HepG2 (cell line): ENCODE data around the gene DYRK2. TPM values are rescaled to one million over a fixed set of nuclear protein-coding genes. Genes with fewer than 3 reads are reported as not detected.

Source experiments
- AHR ChIP-seq: IDR thresholded peaks from 2 replicates; pipeline ENCODE4 v1.6.1; 2018; ENCODE audit warnings: missing genetic modification reagents, missing compliant biosample characterization
- CBX1 ChIP-seq: IDR thresholded peaks from one replicate; pipeline ENCODE4 v1.6.1; 2016; ENCODE audit warnings: antibody characterized with exemption, low read depth
- CTCF ChIP-seq: sonication (generic); formaldehyde crosslinking; IDR thresholded peaks from 2 replicates; pipeline ENCODE4 v1.5.0; 2020; ENCODE audit warnings: mild to moderate bottlenecking, missing genetic modification reagents, moderate library complexity
- ELK4 ChIP-seq: sonication (generic); formaldehyde crosslinking; IDR thresholded peaks from 2 replicates; pipeline ENCODE4 v1.9.0; 2021; ENCODE audit warnings: missing genetic modification reagents, borderline replicate concordance
- ETV5 ChIP-seq: IDR thresholded peaks from 2 replicates; pipeline ENCODE4 v1.6.1; 2018; ENCODE audit warnings: missing biosample characterization, missing genetic modification reagents, inconsistent platforms, borderline replicate concordance
- KLF9 ChIP-seq: IDR thresholded peaks from 2 replicates; pipeline ENCODE4 v1.6.1; 2016; ENCODE audit warnings: low read depth
- MED13 ChIP-seq: sonication (generic); formaldehyde crosslinking; IDR thresholded peaks from 2 replicates; pipeline ENCODE4 v1.5.0; 2020; ENCODE audit warnings: missing genetic modification reagents
- MXI1 ChIP-seq: IDR thresholded peaks from 3 replicates; pipeline ENCODE4 v1.6.1; 2012; ENCODE audit warnings: low read depth, low read length, inconsistent platforms, borderline replicate concordance
- NFE2L1 ChIP-seq: sonication (generic); formaldehyde crosslinking; IDR thresholded peaks from 2 replicates; pipeline ENCODE4 v1.4.0; 2020; ENCODE audit warnings: missing genetic modification reagents, mild to moderate bottlenecking, borderline replicate concordance
- POLR2G ChIP-seq: fragments of 200-400 bp; formaldehyde crosslinking; IDR thresholded peaks from 2 replicates; pipeline ENCODE4 v1.6.1; 2018; ENCODE audit warnings: mild to moderate bottlenecking, low read depth, low read length, moderate library complexity
- RARA ChIP-seq: IDR thresholded peaks from 2 replicates; pipeline ENCODE4 v1.6.1; 2016; ENCODE audit warnings: missing genetic modification reagents, missing compliant biosample characterization
- RFX3 ChIP-seq: IDR thresholded peaks from 2 replicates; pipeline ENCODE4 v1.6.1; 2016; ENCODE audit warnings: missing biosample characterization, missing genetic modification reagents
- SIN3A ChIP-seq: IDR thresholded peaks from 2 replicates; pipeline ENCODE4 v1.6.1; 2011; ENCODE audit warnings: low read depth, mild to moderate bottlenecking, control low read depth, low read length, borderline replicate concordance
- TRAFD1 ChIP-seq: sonication (generic); formaldehyde crosslinking; IDR thresholded peaks from 2 replicates; pipeline ENCODE4 v1.5.1; 2020; ENCODE audit warnings: missing genetic modification reagents, mild to moderate bottlenecking, borderline replicate concordance
- ZNF460 ChIP-seq: sonication (generic); formaldehyde crosslinking; IDR thresholded peaks from 2 replicates; pipeline ENCODE4 v1.5.1; 2020; ENCODE audit warnings: missing genetic modification reagents, mild to moderate bottlenecking, borderline replicate concordance
- ZNF549 ChIP-seq: sonication (generic); formaldehyde crosslinking; IDR thresholded peaks from 2 replicates; pipeline ENCODE4 v1.5.0; 2020; ENCODE audit warnings: missing genetic modification reagents
- ZNF563 ChIP-seq: sonication (generic); formaldehyde crosslinking; IDR thresholded peaks from 2 replicates; pipeline ENCODE4 v1.8.0; 2022; ENCODE audit warnings: mild to moderate bottlenecking, moderate library complexity, missing genetic modification reagents
- ZNF570 ChIP-seq: sonication (generic); formaldehyde crosslinking; IDR thresholded peaks from 2 replicates; pipeline ENCODE4 v1.4.0; 2020; ENCODE audit warnings: mild to moderate bottlenecking, missing genetic modification reagents, borderline replicate concordance
- ZNF577 ChIP-seq: sonication (generic); formaldehyde crosslinking; IDR thresholded peaks from 2 replicates; pipeline ENCODE4 v1.4.0; 2020; ENCODE audit warnings: mild to moderate bottlenecking, low read depth, missing genetic modification reagents, borderline replicate concordance
- ZNF672 ChIP-seq: sonication (generic); formaldehyde crosslinking; IDR thresholded peaks from 2 replicates; pipeline ENCODE4 v1.8.1; 2022; ENCODE audit warnings: missing genetic modification reagents
- ZZZ3 ChIP-seq: sonication (generic); formaldehyde crosslinking; IDR thresholded peaks from 2 replicates; pipeline ENCODE4 v1.4.0; 2020; ENCODE audit warnings: missing genetic modification reagents, mild to moderate bottlenecking, borderline replicate concordance
- polyA plus RNA-seq, 8 experiments: library from polyadenylated mRNA; depleted of rRNA in 3 of 8; stranded (reverse) in 7 of 8; unstranded in 1 of 8; fragments of >200 nt; fragmentation: Illumina TruSeq in 4 of 8; extraction: Trizol in 4 of 8; gene quantifications; 2 replicates each; pipeline versions ENCODE4 v1.2.1 to v1.2.3, GENCODE V29; 2011 to 2016; ENCODE audit warnings: low read depth in 4 of 8, missing spikeins in 1 of 8, mixed read lengths in 1 of 8; ENCODE audit not compliant: insufficient read depth in 1 of 8
- total RNA-seq, 5 experiments: library from RNA; depleted of rRNA; stranded (reverse); fragments of >200 nt; fragmentation: Illumina TruSeq; extraction: Trizol; gene quantifications; 2 replicates each; pipeline ENCODE4 v1.2.3, GENCODE V29; 2016; ENCODE audit warnings: low read depth in 1 of 5
- TF ChIP-seq, protein P1 (sequence below): sonication (generic); formaldehyde crosslinking; IDR thresholded peaks from 2 replicates; pipeline ENCODE4 v1.5.1; 2020; ENCODE audit warnings: missing genetic modification reagents, mild to moderate bottlenecking, borderline replicate concordance
- TF ChIP-seq, protein P2 (sequence below): sonication (generic); formaldehyde crosslinking; IDR thresholded peaks from 2 replicates; pipeline ENCODE4 v1.8.0; 2022; ENCODE audit warnings: missing genetic modification reagents, mild to moderate bottlenecking, inconsistent platforms, borderline replicate concordance

Gene DYRK2
- total and polyA plus RNA-seq, 2 of the 13 experiments (the other 11 are each of a cell fraction or from before 2014, with no cell fraction given): 8.2 to 11.5 TPM

DNA sequence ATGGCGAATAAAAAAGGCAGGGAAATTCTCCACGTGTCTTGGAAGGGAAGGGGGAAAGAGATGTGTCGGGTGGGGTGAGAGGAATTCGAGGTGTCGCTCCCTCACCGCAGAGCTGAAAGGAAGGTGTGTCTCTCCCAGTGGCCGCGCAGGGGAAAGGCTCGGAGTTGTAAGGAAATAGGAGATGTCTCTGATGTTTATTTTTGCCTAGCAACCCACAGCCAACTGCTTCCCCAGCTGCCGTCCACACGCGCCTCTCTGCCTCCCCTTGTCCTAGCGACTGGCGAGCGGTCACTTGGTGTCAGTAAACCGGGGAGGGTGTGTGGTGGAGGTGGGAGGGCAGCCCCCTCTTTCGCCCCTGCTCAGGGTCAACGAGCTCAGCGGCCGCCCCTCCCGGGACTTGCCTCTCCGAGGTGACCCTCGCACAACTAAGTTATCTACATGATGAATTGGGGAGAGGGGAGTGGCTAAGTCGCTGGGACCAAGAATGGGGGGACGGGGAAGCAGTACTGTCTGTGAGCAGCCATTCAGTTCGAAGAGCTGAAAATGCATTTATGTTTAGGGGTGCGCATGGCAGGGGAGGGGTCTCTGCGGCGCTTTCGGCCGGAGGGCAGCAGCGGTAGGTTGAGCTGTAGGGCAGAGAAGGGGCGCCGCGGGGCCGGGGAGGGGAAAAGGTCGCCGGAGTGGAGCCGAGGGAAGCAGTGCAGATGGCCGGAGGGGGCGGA, 585 bp upstream of the DYRK2 start (continued):
- no peak for TF ChIP-seq RARA (CRISPR knock-in tag)
- no peak for TF ChIP-seq AHR (CRISPR knock-in tag)
- TF ChIP-seq TRAFD1: no peak
- no peak for TF ChIP-seq ZZZ3 (CRISPR knock-in tag)
- peak; percentile 86; the same call in 2 of the 3 replicates for TF ChIP-seq MXI1
- no peak for TF ChIP-seq KLF9 (CRISPR knock-in tag)
- TF ChIP-seq NFE2L1 (CRISPR knock-in tag): no peak
- TF ChIP-seq ZNF672 (CRISPR knock-in tag): no peak
- TF ChIP-seq CTCF: 0 out of 2 replicates have a peak, but pooled peaks have one; percentile 1
- no peak for TF ChIP-seq ZNF549 (CRISPR knock-in tag)
- TF ChIP-seq, protein P1, sequence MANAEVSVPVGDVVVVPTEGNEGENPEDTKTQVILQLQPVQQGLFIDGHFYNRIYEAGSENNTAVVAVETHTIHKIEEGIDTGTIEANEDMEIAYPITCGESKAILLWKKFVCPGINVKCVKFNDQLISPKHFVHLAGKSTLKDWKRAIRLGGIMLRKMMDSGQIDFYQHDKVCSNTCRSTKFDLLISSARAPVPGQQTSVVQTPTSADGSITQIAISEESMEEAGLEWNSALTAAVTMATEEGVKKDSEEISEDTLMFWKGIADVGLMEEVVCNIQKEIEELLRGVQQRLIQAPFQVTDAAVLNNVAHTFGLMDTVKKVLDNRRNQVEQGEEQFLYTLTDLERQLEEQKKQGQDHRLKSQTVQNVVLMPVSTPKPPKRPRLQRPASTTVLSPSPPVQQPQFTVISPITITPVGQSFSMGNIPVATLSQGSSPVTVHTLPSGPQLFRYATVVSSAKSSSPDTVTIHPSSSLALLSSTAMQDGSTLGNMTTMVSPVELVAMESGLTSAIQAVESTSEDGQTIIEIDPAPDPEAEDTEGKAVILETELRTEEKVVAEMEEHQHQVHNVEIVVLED (CRISPR knock-in tag): no peak
- TF ChIP-seq CBX1: no peak
- no peak for TF ChIP-seq MED13 (CRISPR knock-in tag)
- peak; percentile 58 for TF ChIP-seq RFX3 (CRISPR knock-in tag)
- TF ChIP-seq ZNF563 (CRISPR knock-in tag): no peak
- TF ChIP-seq ZNF460 (CRISPR knock-in tag): no peak
- TF ChIP-seq, protein P2, sequence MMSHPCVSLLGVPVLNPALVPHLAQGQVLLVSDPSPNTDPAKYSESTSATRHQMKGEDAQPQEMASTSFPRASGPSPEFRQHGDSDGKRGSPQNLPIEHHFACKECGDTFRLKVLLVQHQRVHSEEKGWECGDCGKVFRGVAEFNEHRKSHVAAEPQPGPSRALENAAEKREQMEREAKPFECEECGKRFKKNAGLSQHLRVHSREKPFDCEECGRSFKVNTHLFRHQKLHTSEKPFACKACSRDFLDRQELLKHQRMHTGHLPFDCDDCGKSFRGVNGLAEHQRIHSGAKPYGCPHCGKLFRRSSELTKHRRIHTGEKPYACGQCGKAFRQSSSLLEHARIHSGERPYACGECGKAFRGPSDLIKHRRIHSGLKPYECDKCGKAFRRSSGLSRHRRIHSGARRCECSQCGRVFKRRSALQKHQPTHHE (CRISPR knock-in tag): no peak
- no peak for TF ChIP-seq ZNF570 (CRISPR knock-in tag)
- no peak for TF ChIP-seq POLR2G
- TF ChIP-seq ETV5 (CRISPR knock-in tag): no peak
- peak; percentile 79; the same call in 1 of the 2 replicates for TF ChIP-seq SIN3A
- no peak for TF ChIP-seq ZNF577 (CRISPR knock-in tag)
- TF ChIP-seq ELK4 (CRISPR knock-in tag): no peak
